HEK293 (cell line): ENCODE data around the gene CACHD1.

Experiments
- GFI1B ChIP-seq: fragments of 450-650 bp; formaldehyde crosslinking; IDR thresholded peaks from 2 replicates; pipeline ENCODE4 v1.5.1; 2016; ENCODE audit warnings: missing biosample characterization, missing genetic modification characterization
- HOXA7 ChIP-seq: sonication (generic); formaldehyde crosslinking; IDR thresholded peaks from 2 replicates; pipeline ENCODE4 v1.8.1; 2022; ENCODE audit warnings: missing genetic modification reagents, borderline replicate concordance
- IKZF3 ChIP-seq: fragments of 450-650 bp; IDR thresholded peaks from 2 replicates; pipeline ENCODE4 v1.5.0; 2018; ENCODE audit warnings: missing biosample characterization, mild to moderate bottlenecking, missing genetic modification characterization, moderate library complexity
- KLF9 ChIP-seq: fragments of 450-650 bp; formaldehyde crosslinking; IDR thresholded peaks from 2 replicates; pipeline ENCODE4 v1.5.1; 2016; ENCODE audit warnings: missing biosample characterization, missing genetic modification characterization, low read depth
- PRDM6 ChIP-seq: fragments of 450-650 bp; formaldehyde crosslinking; IDR thresholded peaks from 2 replicates; pipeline ENCODE4 v1.5.1; 2017; ENCODE audit warnings: missing biosample characterization, missing genetic modification characterization
- RBAK ChIP-seq: fragments of 450-650 bp; formaldehyde crosslinking; IDR thresholded peaks from 2 replicates; pipeline ENCODE4 v1.5.1; 2016; ENCODE audit warnings: missing biosample characterization, missing genetic modification characterization
- SP7 ChIP-seq: fragments of 450-650 bp; formaldehyde crosslinking; IDR thresholded peaks from 2 replicates; pipeline ENCODE4 v1.5.1; 2016; ENCODE audit warnings: missing biosample characterization, missing genetic modification characterization
- TRIM28 ChIP-seq: IDR thresholded peaks from 2 replicates; pipeline ENCODE4 v1.6.1; 2011; ENCODE audit warnings: low read length, control low read depth, borderline replicate concordance
- ZBTB21 ChIP-seq: fragments of 450-650 bp; formaldehyde crosslinking; IDR thresholded peaks from 2 replicates; pipeline ENCODE4 v1.5.1; 2017; ENCODE audit warnings: missing biosample characterization, missing genetic modification characterization
- ZFP69B ChIP-seq: fragments of 450-650 bp; formaldehyde crosslinking; IDR thresholded peaks from 2 replicates; pipeline ENCODE4 v1.5.1; 2016; ENCODE audit warnings: missing biosample characterization, missing genetic modification characterization
- ZNF10 ChIP-seq: fragments of 450-650 bp; formaldehyde crosslinking; IDR thresholded peaks from 2 replicates; pipeline ENCODE4 v1.5.1; 2017; ENCODE audit warnings: missing biosample characterization, missing genetic modification characterization
- ZNF175 ChIP-seq: fragments of 450-650 bp; formaldehyde crosslinking; IDR thresholded peaks from 2 replicates; pipeline ENCODE4 v1.5.1; 2016; ENCODE audit warnings: missing biosample characterization, missing genetic modification characterization
- ZNF184 ChIP-seq: fragments of 450-650 bp; IDR thresholded peaks from 2 replicates; pipeline ENCODE4 v1.5.1; 2018; ENCODE audit warnings: missing biosample characterization, mild to moderate bottlenecking, missing genetic modification characterization
- ZNF248 ChIP-seq: fragments of 450-650 bp; formaldehyde crosslinking; IDR thresholded peaks from 2 replicates; pipeline ENCODE4 v1.5.1; 2017; ENCODE audit warnings: missing biosample characterization, missing genetic modification characterization
- ZNF274 ChIP-seq, 2 experiments: fragments of 200-500 bp in 1 of 2; fragments of 450-650 bp in 1 of 2; sonication (Bioruptor generic) in 1 of 2; formaldehyde crosslinking in 1 of 2; IDR thresholded peaks; 2 replicates each; pipeline versions ENCODE4 v1.5.1 to v1.6.1; 2014 to 2016; ENCODE audit warnings: borderline replicate concordance in 1 of 2, inconsistent platforms in 1 of 2, low read length in 1 of 2, missing biosample characterization in 1 of 2, missing genetic modification characterization in 1 of 2
- ZNF394 ChIP-seq: fragments of 450-650 bp; formaldehyde crosslinking; IDR thresholded peaks from 2 replicates; pipeline ENCODE4 v1.5.1; 2016; ENCODE audit warnings: missing biosample characterization, missing genetic modification characterization, mild to moderate bottlenecking, moderate library complexity, borderline replicate concordance
- ZNF398 ChIP-seq: fragments of 450-650 bp; formaldehyde crosslinking; IDR thresholded peaks from 2 replicates; pipeline ENCODE4 v1.5.1; 2017; ENCODE audit warnings: missing biosample characterization, missing genetic modification characterization
- ZNF530 ChIP-seq: fragments of 450-650 bp; formaldehyde crosslinking; IDR thresholded peaks from 2 replicates; pipeline ENCODE4 v1.5.1; 2016; ENCODE audit warnings: low read depth, missing biosample characterization, missing genetic modification characterization
- ZNF621 ChIP-seq: fragments of 450-650 bp; formaldehyde crosslinking; IDR thresholded peaks from 2 replicates; pipeline ENCODE4 v1.5.1; 2017; ENCODE audit warnings: missing biosample characterization, missing genetic modification characterization
- ZNF677 ChIP-seq: fragments of 450-650 bp; IDR thresholded peaks from 2 replicates; pipeline ENCODE4 v1.5.0; 2018; ENCODE audit warnings: missing biosample characterization, mild to moderate bottlenecking, missing genetic modification characterization, moderate library complexity
- ZSCAN23 ChIP-seq: fragments of 450-650 bp; formaldehyde crosslinking; IDR thresholded peaks from 2 replicates; pipeline ENCODE4 v1.5.1; 2016; ENCODE audit warnings: missing biosample characterization, missing genetic modification characterization
- TF ChIP-seq, protein P1 (sequence below): fragments of 450-650 bp; formaldehyde crosslinking; IDR thresholded peaks from 2 replicates; pipeline ENCODE4 v1.5.1; 2017; ENCODE audit warnings: missing biosample characterization, mild to moderate bottlenecking, missing genetic modification characterization, moderate library complexity
- TF ChIP-seq, protein P2 (sequence below): fragments of 450-650 bp; formaldehyde crosslinking; conservative IDR thresholded peaks from 2 replicates; pipeline ENCODE4 v1.5.1; 2016; ENCODE audit warnings: low read depth, missing biosample characterization, missing genetic modification characterization
- TF ChIP-seq, protein P3 (sequence below): fragments of 450-650 bp; IDR thresholded peaks from 2 replicates; pipeline ENCODE4 v1.5.1; 2018; ENCODE audit warnings: missing biosample characterization, mild to moderate bottlenecking, missing genetic modification characterization
- TF ChIP-seq, protein P4 (sequence below): fragments of 450-650 bp; formaldehyde crosslinking; IDR thresholded peaks from 2 replicates; pipeline ENCODE4 v1.5.1; 2016; ENCODE audit warnings: missing biosample characterization, missing genetic modification characterization

CACHD1 gene

GRCh38 chr1:64480999-64481772, 11.3 kb downstream of the CACHD1 start (continued):
- TF ChIP-seq, protein P1, sequence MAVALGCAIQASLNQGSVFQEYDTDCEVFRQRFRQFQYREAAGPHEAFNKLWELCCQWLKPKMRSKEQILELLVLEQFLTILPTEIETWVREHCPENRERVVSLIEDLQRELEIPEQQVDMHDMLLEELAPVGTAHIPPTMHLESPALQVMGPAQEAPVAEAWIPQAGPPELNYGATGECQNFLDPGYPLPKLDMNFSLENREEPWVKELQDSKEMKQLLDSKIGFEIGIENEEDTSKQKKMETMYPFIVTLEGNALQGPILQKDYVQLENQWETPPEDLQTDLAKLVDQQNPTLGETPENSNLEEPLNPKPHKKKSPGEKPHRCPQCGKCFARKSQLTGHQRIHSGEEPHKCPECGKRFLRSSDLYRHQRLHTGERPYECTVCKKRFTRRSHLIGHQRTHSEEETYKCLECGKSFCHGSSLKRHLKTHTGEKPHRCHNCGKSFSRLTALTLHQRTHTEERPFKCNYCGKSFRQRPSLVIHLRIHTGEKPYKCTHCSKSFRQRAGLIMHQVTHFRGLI (tag by site-specific recombination), result no peak
- TF ChIP-seq ZNF10 (tag by site-specific recombination) (no peak), ZNF398 (tag by site-specific recombination) (no peak), SP7 (tag by site-specific recombination) (peak; percentile 92), RBAK (tag by site-specific recombination) (no peak), ZNF274 (IDR thresholded peaks at IDR 0.05; ENCODE audit: low read length) (no peak), ZNF274 (tag by site-specific recombination; IDR thresholded peaks at IDR 0.05; ENCODE audit: borderline replicate concordance) (no peak), ZNF677 (tag by site-specific recombination) (no peak), ZNF175 (tag by site-specific recombination) (no peak), GFI1B (tag by site-specific recombination) (peak; percentile 24; the same call in 1 of the 2 replicates), IKZF3 (tag by site-specific recombination) (peak; percentile 63), ZBTB21 (tag by site-specific recombination) (no peak), HOXA7 (CRISPR knock-in tag) (no peak), TRIM28 (no peak; the same call in 1 of the 2 replicates), ZFP69B (tag by site-specific recombination) (no peak), ZNF394 (tag by site-specific recombination) (no peak), ZNF621 (tag by site-specific recombination) (no peak), ZNF184 (tag by site-specific recombination) (no peak), PRDM6 (tag by site-specific recombination) (peak; percentile 95), ZNF248 (tag by site-specific recombination) (0 out of 2 replicates have a peak, but pooled peaks have one; percentile 63), KLF9 (tag by site-specific recombination) (no peak), ZNF530 (tag by site-specific recombination) (no peak), ZSCAN23 (no peak)
- TF ChIP-seq, protein P2, sequence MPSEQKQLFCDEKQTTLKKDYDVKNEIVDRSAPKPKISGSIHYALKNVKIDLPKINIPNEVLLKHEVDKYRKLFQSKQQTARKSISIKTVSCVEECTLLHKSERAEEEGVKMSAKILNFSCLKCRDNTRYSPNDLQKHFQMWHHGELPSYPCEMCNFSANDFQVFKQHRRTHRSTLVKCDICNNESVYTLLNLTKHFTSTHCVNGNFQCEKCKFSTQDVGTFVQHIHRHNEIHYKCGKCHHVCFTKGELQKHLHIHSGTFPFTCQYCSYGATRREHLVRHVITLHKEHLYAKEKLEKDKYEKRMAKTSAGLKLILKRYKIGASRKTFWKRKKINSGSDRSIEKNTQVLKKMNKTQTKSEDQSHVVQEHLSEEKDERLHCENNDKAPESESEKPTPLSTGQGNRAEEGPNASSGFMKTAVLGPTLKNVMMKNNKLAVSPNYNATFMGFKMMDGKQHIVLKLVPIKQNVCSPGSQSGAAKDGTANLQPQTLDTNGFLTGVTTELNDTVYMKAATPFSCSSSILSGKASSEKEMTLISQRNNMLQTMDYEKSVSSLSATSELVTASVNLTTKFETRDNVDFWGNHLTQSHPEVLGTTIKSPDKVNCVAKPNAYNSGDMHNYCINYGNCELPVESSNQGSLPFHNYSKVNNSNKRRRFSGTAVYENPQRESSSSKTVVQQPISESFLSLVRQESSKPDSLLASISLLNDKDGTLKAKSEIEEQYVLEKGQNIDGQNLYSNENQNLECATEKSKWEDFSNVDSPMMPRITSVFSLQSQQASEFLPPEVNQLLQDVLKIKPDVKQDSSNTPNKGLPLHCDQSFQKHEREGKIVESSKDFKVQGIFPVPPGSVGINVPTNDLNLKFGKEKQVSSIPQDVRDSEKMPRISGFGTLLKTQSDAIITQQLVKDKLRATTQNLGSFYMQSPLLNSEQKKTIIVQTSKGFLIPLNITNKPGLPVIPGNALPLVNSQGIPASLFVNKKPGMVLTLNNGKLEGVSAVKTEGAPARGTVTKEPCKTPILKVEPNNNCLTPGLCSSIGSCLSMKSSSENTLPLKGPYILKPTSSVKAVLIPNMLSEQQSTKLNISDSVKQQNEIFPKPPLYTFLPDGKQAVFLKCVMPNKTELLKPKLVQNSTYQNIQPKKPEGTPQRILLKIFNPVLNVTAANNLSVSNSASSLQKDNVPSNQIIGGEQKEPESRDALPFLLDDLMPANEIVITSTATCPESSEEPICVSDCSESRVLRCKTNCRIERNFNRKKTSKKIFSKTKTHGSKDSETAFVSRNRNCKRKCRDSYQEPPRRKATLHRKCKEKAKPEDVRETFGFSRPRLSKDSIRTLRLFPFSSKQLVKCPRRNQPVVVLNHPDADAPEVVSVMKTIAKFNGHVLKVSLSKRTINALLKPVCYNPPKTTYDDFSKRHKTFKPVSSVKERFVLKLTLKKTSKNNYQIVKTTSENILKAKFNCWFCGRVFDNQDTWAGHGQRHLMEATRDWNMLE, result no peak
- TF ChIP-seq, protein P3, sequence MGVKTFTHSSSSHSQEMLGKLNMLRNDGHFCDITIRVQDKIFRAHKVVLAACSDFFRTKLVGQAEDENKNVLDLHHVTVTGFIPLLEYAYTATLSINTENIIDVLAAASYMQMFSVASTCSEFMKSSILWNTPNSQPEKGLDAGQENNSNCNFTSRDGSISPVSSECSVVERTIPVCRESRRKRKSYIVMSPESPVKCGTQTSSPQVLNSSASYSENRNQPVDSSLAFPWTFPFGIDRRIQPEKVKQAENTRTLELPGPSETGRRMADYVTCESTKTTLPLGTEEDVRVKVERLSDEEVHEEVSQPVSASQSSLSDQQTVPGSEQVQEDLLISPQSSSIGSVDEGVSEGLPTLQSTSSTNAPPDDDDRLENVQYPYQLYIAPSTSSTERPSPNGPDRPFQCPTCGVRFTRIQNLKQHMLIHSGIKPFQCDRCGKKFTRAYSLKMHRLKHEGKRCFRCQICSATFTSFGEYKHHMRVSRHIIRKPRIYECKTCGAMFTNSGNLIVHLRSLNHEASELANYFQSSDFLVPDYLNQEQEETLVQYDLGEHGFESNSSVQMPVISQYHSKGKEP, result peak; percentile 74; the same call in 1 of the 2 replicates
- TF ChIP-seq, protein P4, sequence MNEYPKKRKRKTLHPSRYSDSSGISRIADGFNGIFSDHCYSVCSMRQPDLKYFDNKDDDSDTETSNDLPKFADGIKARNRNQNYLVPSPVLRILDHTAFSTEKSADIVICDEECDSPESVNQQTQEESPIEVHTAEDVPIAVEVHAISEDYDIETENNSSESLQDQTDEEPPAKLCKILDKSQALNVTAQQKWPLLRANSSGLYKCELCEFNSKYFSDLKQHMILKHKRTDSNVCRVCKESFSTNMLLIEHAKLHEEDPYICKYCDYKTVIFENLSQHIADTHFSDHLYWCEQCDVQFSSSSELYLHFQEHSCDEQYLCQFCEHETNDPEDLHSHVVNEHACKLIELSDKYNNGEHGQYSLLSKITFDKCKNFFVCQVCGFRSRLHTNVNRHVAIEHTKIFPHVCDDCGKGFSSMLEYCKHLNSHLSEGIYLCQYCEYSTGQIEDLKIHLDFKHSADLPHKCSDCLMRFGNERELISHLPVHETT (tag by site-specific recombination), result no peak
